CD14-positive monocyte (primary cell): ENCODE measurements around the gene ADGRG6. TPM values are rescaled to one million over a fixed set of nuclear protein-coding genes. Genes with fewer than 3 reads are reported as not detected.
"Not testable (repeated sequence)": the region's sequence is repeated elsewhere in the genome, so short reads cannot be mapped to it uniquely, and the experiment has no call there.

Source experiments
- DNase-seq, 3 donors: peaks; one replicate each; pipeline ENCODE4 v3.0.0-alpha.2; 2011 to 2022
- H2AFZ ChIP-seq: 2 replicates; pipeline ENCODE4 v1.6.0; 2012; ENCODE audit warnings: mild to moderate bottlenecking, low read depth, low read length, inconsistent platforms; ENCODE audit not compliant: insufficient read depth, poor library complexity, severe bottlenecking
- H3K27ac ChIP-seq, 2 donors: 1 replicate in 1 of 2; 2 replicates in 1 of 2; pipeline ENCODE4 v1.5.1; 2012 to 2013; ENCODE audit warnings: low read length in 2 of 2, control low read depth in 1 of 2, inconsistent platforms in 1 of 2, low read depth in 1 of 2, mild to moderate bottlenecking in 1 of 2
- H3K27me3 ChIP-seq, 2 donors: one replicate each; pipeline versions ENCODE4 v1.6.0 to v1.6.1; 2011 to 2013; ENCODE audit warnings: low read length in 2 of 2; ENCODE audit not compliant: control insufficient read depth in 2 of 2, insufficient read depth in 2 of 2
- H3K36me3 ChIP-seq, 2 donors: replicated peaks in 1 of 2; 1 replicate in 1 of 2; 2 replicates in 1 of 2; pipeline versions ENCODE4 v1.5.1 to v1.6.1; 2012 to 2013; ENCODE audit warnings: low read length in 2 of 2, control low read depth in 1 of 2, inconsistent platforms in 1 of 2, mild to moderate bottlenecking in 1 of 2; ENCODE audit not compliant: insufficient read depth in 2 of 2, control insufficient read depth in 1 of 2
- H3K4me1 ChIP-seq, 2 donors: 1 replicate in 1 of 2; 2 replicates in 1 of 2; pipeline versions ENCODE4 v1.5.1 to v1.6.1; 2012 to 2013; ENCODE audit warnings: low read length in 2 of 2, control low read depth in 1 of 2, inconsistent platforms in 1 of 2, mild to moderate bottlenecking in 1 of 2, moderate library complexity in 1 of 2; ENCODE audit not compliant: insufficient read depth in 2 of 2, control insufficient read depth in 1 of 2
- H3K4me2 ChIP-seq: replicated peaks from 2 replicates; pipeline ENCODE3; 2012; ENCODE audit warnings: low read length, moderate library complexity, mild to moderate bottlenecking; ENCODE audit not compliant: poor library complexity, severe bottlenecking; ENCODE audit errors: extremely low read depth
- H3K4me3 ChIP-seq, 3 experiments: fragments of 200-600 bp in 1 of 3; sonication (generic) in 1 of 3; replicated peaks in 1 of 3; 1 replicate in 2 of 3; 2 replicates in 1 of 3; pipeline ENCODE4 v1.5.1; 2011 to 2013; ENCODE audit warnings: low read length in 3 of 3, mild to moderate bottlenecking in 3 of 3, control low read depth in 2 of 3, low read depth in 2 of 3, inconsistent platforms in 1 of 3, moderate library complexity in 1 of 3
- H3K79me2 ChIP-seq: 2 replicates; pipeline ENCODE4 v1.6.0; 2012; ENCODE audit warnings: mild to moderate bottlenecking, control low read depth, inconsistent platforms, low read length, moderate library complexity; ENCODE audit not compliant: insufficient read depth
- H3K9ac ChIP-seq: 2 replicates; pipeline ENCODE4 v1.6.0; 2017; ENCODE audit warnings: low read length, mild to moderate bottlenecking; ENCODE audit not compliant: insufficient read depth, poor library complexity, severe bottlenecking
- H3K9me3 ChIP-seq, 2 donors: replicated peaks in 1 of 2; 1 replicate in 1 of 2; 2 replicates in 1 of 2; pipeline versions ENCODE4 v1.5.1 to v1.6.1; 2012 to 2013; ENCODE audit warnings: low read length in 2 of 2, control low read depth in 1 of 2; ENCODE audit not compliant: control insufficient read depth in 1 of 2, insufficient read depth in 1 of 2
- H4K20me1 ChIP-seq: 2 replicates; pipeline ENCODE4 v1.6.0; 2012; ENCODE audit warnings: mild to moderate bottlenecking, low read length, control low read depth, moderate library complexity; ENCODE audit not compliant: insufficient read depth
- H3K27ac Mint-ChIP-seq, 7 donors: one replicate each; pipeline ENCODE4 v1.8.0; 2020; ENCODE audit warnings: mild to moderate bottlenecking in 7 of 7, mixed read lengths in 7 of 7, moderate library complexity in 6 of 7, inconsistent platforms in 2 of 7
- H3K27me3 Mint-ChIP-seq, 3 donors: one replicate each; pipeline ENCODE4 v1.8.0; 2021 to 2022; ENCODE audit warnings: low read depth in 3 of 3, mild to moderate bottlenecking in 3 of 3, mixed read lengths in 3 of 3, moderate library complexity in 3 of 3, inconsistent platforms in 1 of 3
- H3K36me3 Mint-ChIP-seq, 2 donors: one replicate each; pipeline ENCODE4 v1.8.0; 2020; ENCODE audit warnings: mixed read lengths in 2 of 2, inconsistent platforms in 1 of 2, mild to moderate bottlenecking in 1 of 2
- H3K4me1 Mint-ChIP-seq: one replicate; pipeline ENCODE4 v1.8.0; 2020; ENCODE audit warnings: mild to moderate bottlenecking, mixed read lengths
- H3K4me3 Mint-ChIP-seq, 2 donors: one replicate each; pipeline ENCODE4 v1.8.0; 2020; ENCODE audit warnings: mild to moderate bottlenecking in 2 of 2, mixed read lengths in 2 of 2, moderate library complexity in 1 of 2
- H3K9me3 Mint-ChIP-seq, 7 donors: one replicate each; pipeline ENCODE4 v1.8.0; 2020 to 2022; ENCODE audit warnings: mixed read lengths in 7 of 7, mild to moderate bottlenecking in 6 of 7, moderate library complexity in 6 of 7, inconsistent platforms in 2 of 7
- CTCF ChIP-seq: fragments of 200-600 bp; IDR thresholded peaks from one replicate; pipeline ENCODE4 v1.8.0; 2022; ENCODE audit warnings: antibody characterized with exemption, mild to moderate bottlenecking
- WGBS: methylation state at CpG from one replicate; pipeline ENCODE4 v1.1.5; 2013; ENCODE audit warnings: missing lambda C conversion rate; ENCODE audit not compliant: insufficient coverage; 5-methylcytosine and 5-hydroxymethylcytosine counted together
- intact Hi-C, 2 donors: fragments of 100-400 bp; cut with micrococcal nuclease; formaldehyde crosslinking; loops; one replicate each; pipeline versions ENCODE4 v1.15.0 to v1.15.1; 2023
- polyA plus RNA-seq, 3 donors: library from polyadenylated mRNA; depleted of rRNA in 1 of 3; unstranded in 2 of 3; stranded (reverse) in 1 of 3; fragments of 300-500 nt in 2 of 3; fragments of >200 nt in 1 of 3; fragmentation: Illumina TruSeq in 2 of 3; gene quantifications; 1 replicate in 2 of 3; 2 replicates in 1 of 3; pipeline ENCODE4 v1.2.3, GENCODE V29; 2012 to 2021

The ADGRG6 gene
- polyA plus RNA-seq, 3 donors, result 0.18 to 0.31 TPM; not detected in 1

GRCh38 chr6:142452993-142453392, 151.2 kb downstream of the ADGRG6 start:
- peaks cover 0 to 6% of the 10 kb centered on the region in 2 donors for H3K9me3 ChIP-seq
- H2AFZ ChIP-seq, result no peak overlapping the region
- intact Hi-C loops, result no loop called here
- H4K20me1 ChIP-seq, result no peaks in the 10 kb centered on the region
- no peak overlapping the region for H3K4me3 ChIP-seq
- no peaks in the 10 kb centered on the region for H3K4me1 Mint-ChIP-seq
- TF ChIP-seq CTCF, result no peak
- no peak for DNase-seq
- H3K4me2 ChIP-seq, result no peak overlapping the region
- H3K27ac Mint-ChIP-seq, result no peak overlapping the region
- H3K27me3 ChIP-seq, result no peaks in the 10 kb centered on the region
- no peak overlapping the region for H3K4me3 Mint-ChIP-seq
- no peaks in the 10 kb centered on the region for H3K4me1 ChIP-seq
- no peak overlapping the region for H3K27ac ChIP-seq
- H3K27me3 Mint-ChIP-seq, result no peaks in the 10 kb centered on the region
- H3K9ac ChIP-seq, result no peak overlapping the region
- H3K79me2 ChIP-seq, result no peaks in the 10 kb centered on the region
- no peaks in the 10 kb centered on the region for H3K36me3 Mint-ChIP-seq
- peaks cover 0 to 5% (median 2%) of the 10 kb centered on the region in 7 donors for H3K9me3 Mint-ChIP-seq
- H3K36me3 ChIP-seq, result no peaks in the 10 kb centered on the region
- 89% methylated on average over 1 of the region's 2 CpGs for WGBS

- H3K27me3 Mint-ChIP-seq, H3K9me3 Mint-ChIP-seq, H3K27ac ChIP-seq, H3K4me3 ChIP-seq, H3K9me3 ChIP-seq, H3K4me1 Mint-ChIP-seq, H3K4me2 ChIP-seq, H3K4me1 ChIP-seq, H3K27me3 ChIP-seq, intact Hi-C loops, H3K9ac ChIP-seq, H4K20me1 ChIP-seq, H3K4me3 Mint-ChIP-seq, H3K36me3 Mint-ChIP-seq, H3K36me3 ChIP-seq, DNase-seq, H3K27ac Mint-ChIP-seq, H3K79me2 ChIP-seq, H2AFZ ChIP-seq: not testable (repeated sequence)
- WGBS, result no CpG with 5 or more reads among the region's 1 CpG
Measured at GRCh38 chr6:142454196-142454595, 152.4 kb downstream of the ADGRG6 start.

- H3K4me1 ChIP-seq, H3K27ac ChIP-seq, intact Hi-C loops, H3K4me3 Mint-ChIP-seq, H3K4me3 ChIP-seq, H3K79me2 ChIP-seq, DNase-seq, H3K4me1 Mint-ChIP-seq, H3K27ac Mint-ChIP-seq, H4K20me1 ChIP-seq, H3K36me3 Mint-ChIP-seq, H3K27me3 ChIP-seq, H3K9me3 ChIP-seq, H3K4me2 ChIP-seq, H3K9ac ChIP-seq, H2AFZ ChIP-seq, H3K36me3 ChIP-seq, H3K9me3 Mint-ChIP-seq, H3K27me3 Mint-ChIP-seq: not testable (repeated sequence)
- WGBS, result no CpG with 5 or more reads among the region's 2 CpGs
Measured at GRCh38 chr6:142454848-142455247, 153.0 kb downstream of the ADGRG6 start.
